Activated naive CD4-positive, alpha-beta T cell treated with anti-CD3 and anti-CD28 coated beads, Interleukin-2, amount 50 U/mL, for 24 hours (primary cell): ENCODE results near the gene TTC38.
A peak's percentile ranks its signal among the peaks of the same experiment; 100 is the strongest.
"Not testable (repeated sequence)": the region's sequence is repeated elsewhere in the genome, so short reads cannot be mapped to it uniquely, and the experiment has no call there.

ENCODE experiments used
- H3K27ac Mint-ChIP-seq: one replicate; pipeline ENCODE4 v1.8.0; 2021; ENCODE audit warnings: mild to moderate bottlenecking, mixed read lengths
- H3K27me3 Mint-ChIP-seq: one replicate; pipeline ENCODE4 v1.8.0; 2021; ENCODE audit warnings: mixed read lengths
- H3K36me3 Mint-ChIP-seq: one replicate; pipeline ENCODE4 v1.8.0; 2021; ENCODE audit warnings: mixed read lengths
- H3K4me1 Mint-ChIP-seq: one replicate; pipeline ENCODE4 v1.8.0; 2021; ENCODE audit warnings: mixed read lengths
- H3K4me3 Mint-ChIP-seq: one replicate; pipeline ENCODE4 v1.8.0; 2021; ENCODE audit warnings: mild to moderate bottlenecking, mixed read lengths
- H3K9me3 Mint-ChIP-seq: one replicate; pipeline ENCODE4 v1.8.0; 2021; ENCODE audit warnings: mixed read lengths

Gene TTC38

DNA sequence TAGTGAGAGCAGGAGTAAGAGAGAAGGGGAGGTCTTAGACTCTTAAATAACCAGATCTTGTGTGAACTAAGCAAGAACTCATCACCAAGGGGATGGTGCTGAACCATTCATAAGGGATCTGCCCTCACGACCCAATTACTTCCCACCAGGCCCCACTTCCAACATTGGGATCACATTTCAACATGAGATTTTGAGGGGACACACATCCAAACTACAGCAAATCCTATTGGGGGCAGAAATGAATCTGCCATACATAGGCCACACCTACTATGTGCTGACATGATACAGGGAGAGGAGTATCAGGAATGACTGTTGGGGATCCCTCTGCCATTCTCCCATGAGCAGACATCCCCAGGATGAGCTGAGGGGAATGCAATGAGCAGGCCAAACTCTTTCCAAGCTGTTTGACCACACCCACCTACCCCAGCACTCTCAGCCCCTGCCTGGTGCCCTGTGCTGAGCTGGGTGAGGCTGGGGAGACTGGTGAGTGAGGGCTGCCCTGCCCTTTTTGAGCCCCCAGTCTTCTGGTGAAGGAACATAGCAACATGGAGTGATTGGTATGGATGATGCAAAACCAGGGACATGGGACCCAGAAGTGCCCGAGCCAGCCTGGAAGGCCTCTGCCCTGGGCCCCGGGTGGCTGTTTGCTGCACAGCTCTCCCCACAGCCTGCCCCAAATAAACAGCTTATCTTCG lies 27.6 kb downstream of the TTC38 start:
- peaks cover 2% of the 10 kb centered on the region for H3K36me3 Mint-ChIP-seq
- peaks cover 2% of the 10 kb centered on the region for H3K27me3 Mint-ChIP-seq
- H3K4me3 Mint-ChIP-seq, result peak overlapping the region; percentile 91
- H3K27ac Mint-ChIP-seq, result peak overlapping the region; percentile 75
- H3K9me3 Mint-ChIP-seq, result peaks cover 5% of the 10 kb centered on the region
- peaks cover 15% of the 10 kb centered on the region for H3K4me1 Mint-ChIP-seq

DNA sequence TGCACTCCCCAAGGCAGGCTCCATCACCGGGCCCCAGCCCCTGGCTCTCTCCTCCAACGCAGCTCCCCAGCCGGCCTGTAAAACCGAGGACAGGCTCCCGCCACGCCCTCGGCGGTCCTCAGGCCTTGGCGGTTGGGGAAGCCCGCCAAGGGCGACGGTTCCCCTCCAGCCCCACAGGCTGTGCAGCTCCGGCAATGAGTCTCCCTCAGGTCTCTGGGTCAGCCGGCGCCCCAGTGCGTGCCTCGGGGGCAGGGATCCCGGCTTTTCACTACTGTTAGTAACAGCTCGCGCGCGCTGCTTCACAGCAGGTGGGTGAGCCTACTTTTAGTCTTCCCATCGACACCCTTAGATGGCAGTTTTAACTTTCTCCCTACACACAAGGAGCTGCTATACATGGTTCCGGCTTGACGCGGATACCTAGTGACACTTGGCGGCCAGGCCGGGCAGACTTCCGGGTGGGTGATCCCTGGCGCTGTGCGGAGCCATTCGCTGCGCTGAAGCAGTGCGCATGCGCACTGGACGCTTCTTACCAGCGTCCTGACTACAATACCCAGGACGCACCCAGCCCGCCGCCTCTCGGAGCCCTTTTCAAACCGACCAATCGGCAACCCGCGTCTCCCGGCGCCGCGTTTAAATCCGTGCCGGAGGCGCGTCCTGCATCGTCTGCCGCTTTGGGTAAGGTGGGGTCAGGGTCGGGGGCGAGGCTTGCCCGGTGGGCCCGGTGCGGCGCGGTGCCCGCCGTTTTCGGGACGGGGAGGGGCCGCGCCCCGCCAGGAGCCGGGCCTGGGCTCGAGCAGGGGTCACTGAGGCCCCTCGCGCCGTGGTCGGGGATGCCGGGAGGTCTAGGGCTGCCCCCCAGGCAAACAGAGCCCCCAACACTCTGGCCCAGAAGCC lies 28.7 kb downstream of the TTC38 start, which contains the start of gene GTSE1:
GTSE1 (plus strand) TSS at position 614 of the 894 bp plus-strand sequence. CDS start 531 bp downstream, outside the sequence.
- H3K9me3 Mint-ChIP-seq, result peaks cover 5% of the 10 kb centered on the region
- peaks cover 2% of the 10 kb centered on the region for H3K36me3 Mint-ChIP-seq
- peak within 1 kb of the TSS; percentile 91 for H3K4me3 Mint-ChIP-seq
- peak within 1 kb of the TSS; percentile 99 for H3K27ac Mint-ChIP-seq
- H3K4me1 Mint-ChIP-seq, result peaks cover 15% of the 10 kb centered on the region
- peaks cover 2% of the 10 kb centered on the region for H3K27me3 Mint-ChIP-seq

DNA sequence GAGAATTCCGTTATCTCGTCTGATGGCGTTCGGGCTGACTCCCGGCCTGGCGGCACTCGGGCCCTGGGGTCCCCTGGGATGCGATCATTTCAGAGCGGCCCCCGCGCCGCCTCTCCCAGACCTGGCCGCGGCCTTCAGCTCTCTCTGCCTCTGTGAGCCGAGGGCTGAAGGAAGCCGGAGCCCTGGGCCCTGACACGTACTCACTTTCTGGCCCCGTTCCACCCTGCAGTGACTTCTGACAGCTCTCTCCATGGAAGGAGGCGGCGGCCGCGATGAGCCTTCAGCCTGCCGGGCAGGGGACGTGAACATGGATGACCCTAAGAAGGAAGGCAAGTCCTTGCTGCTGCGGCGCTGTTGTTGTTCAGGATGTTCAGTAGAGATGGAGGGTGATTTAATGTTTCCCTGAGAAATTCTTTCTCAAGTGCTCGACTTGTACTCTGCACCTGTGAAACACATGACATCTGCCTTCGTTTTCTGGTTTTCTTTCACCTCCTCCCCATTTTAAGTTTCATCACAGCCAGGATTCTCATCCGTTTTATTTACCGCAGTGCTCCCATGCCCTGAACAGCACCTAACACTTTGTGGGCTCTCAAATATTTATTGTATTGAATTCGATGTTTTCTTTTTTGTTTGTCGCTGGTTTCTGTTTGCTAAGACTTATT lies 29.5 kb downstream of the TTC38 start:
- H3K9me3 Mint-ChIP-seq, result peaks cover 3% of the 10 kb centered on the region
- peaks cover 2% of the 10 kb centered on the region for H3K27me3 Mint-ChIP-seq
- H3K27ac Mint-ChIP-seq, result no peak overlapping the region
- no peaks in the 10 kb centered on the region for H3K36me3 Mint-ChIP-seq
- peaks cover 15% of the 10 kb centered on the region for H3K4me1 Mint-ChIP-seq
- H3K4me3 Mint-ChIP-seq, result peak overlapping the region; percentile 83

DNA sequence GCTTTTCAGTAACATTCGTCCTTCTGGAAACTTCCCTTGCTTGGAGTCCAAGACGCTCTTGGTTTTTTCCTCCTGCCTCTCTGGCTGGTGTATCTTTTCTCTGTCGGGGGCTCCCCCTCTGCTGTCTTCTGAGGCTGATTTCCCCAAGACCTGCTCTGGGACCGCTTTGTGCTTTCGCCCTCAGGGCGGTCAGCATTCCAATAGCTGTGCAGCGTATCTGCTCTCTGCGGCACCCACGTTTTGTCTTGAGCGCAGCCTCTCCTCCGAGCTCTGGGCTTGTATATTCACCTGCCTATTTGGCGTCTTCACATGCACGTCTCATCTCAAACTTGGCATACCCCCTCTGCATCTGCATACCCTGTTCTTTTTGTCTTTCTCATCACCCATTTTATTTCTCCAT lies 31.3 kb downstream of the TTC38 start:
- no peaks in the 10 kb centered on the region for H3K36me3 Mint-ChIP-seq
- no peak overlapping the region for H3K4me3 Mint-ChIP-seq
- peaks cover 15% of the 10 kb centered on the region for H3K4me1 Mint-ChIP-seq
- peak overlapping the region; percentile 0 for H3K27ac Mint-ChIP-seq
- no peaks in the 10 kb centered on the region for H3K9me3 Mint-ChIP-seq
- peaks cover 2% of the 10 kb centered on the region for H3K27me3 Mint-ChIP-seq

DNA sequence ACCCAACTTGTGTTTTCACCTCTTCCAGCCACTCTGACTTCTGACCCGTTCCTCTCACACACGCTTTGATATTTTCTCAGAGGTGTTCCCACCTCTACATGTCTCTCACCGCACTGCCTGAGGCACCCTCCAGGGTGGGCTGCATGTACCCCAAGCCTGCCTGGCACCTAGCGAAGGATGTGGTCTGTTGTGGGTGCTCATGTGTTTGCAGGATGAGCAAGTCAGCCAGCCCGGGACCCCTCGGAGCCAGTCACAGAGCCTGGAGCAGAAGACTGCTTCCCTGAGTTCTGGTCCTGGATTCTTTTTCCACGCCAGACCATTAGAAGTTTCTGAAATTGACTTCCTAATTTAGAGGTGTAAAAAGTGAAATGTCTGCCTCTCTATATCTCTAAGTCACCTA lies 32.7 kb downstream of the TTC38 start:
- Mint-ChIP-seq H3K4me1 (peaks cover 15% of the 10 kb centered on the region), H3K9me3 (no peaks in the 10 kb centered on the region), H3K27ac (no peak overlapping the region), H3K27me3 (peaks cover 2% of the 10 kb centered on the region), H3K36me3 (no peaks in the 10 kb centered on the region), H3K4me3 (no peak overlapping the region)

DNA sequence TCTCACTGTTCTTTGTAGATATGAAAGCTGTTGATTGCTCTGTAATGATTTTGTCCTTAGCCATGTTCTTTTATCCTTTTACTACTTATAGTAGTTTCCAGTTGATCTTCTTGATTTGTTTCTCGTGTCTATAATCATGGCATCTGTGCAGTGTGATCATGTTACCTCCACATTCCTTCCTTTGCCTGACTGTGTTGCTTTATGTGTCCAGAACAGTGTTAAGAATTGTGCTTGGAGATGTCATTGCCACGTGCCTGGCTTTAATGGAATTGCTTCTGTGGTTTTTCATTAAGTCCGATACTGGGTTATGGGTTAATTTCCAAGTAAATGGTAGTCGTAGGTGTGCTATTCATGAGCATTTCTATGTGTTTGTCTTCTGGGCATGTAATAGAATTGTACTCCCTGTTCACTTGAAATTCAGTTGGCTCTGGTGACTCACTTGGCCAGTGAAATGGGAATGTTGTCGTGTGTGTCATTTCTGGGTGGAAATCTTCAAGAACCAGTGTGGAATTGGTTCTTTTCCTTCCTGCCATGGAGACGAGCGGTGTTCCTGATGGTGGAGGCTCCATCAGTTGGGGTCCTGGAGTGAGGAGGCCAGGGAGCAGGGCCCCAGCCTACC lies 35.6 kb downstream of the TTC38 start:
- no peaks in the 10 kb centered on the region for H3K36me3 Mint-ChIP-seq
- no peak overlapping the region for H3K4me3 Mint-ChIP-seq
- peaks cover 2% of the 10 kb centered on the region for H3K27me3 Mint-ChIP-seq
- no peaks in the 10 kb centered on the region for H3K4me1 Mint-ChIP-seq
- no peak overlapping the region for H3K27ac Mint-ChIP-seq
- H3K9me3 Mint-ChIP-seq, result no peaks in the 10 kb centered on the region

DNA sequence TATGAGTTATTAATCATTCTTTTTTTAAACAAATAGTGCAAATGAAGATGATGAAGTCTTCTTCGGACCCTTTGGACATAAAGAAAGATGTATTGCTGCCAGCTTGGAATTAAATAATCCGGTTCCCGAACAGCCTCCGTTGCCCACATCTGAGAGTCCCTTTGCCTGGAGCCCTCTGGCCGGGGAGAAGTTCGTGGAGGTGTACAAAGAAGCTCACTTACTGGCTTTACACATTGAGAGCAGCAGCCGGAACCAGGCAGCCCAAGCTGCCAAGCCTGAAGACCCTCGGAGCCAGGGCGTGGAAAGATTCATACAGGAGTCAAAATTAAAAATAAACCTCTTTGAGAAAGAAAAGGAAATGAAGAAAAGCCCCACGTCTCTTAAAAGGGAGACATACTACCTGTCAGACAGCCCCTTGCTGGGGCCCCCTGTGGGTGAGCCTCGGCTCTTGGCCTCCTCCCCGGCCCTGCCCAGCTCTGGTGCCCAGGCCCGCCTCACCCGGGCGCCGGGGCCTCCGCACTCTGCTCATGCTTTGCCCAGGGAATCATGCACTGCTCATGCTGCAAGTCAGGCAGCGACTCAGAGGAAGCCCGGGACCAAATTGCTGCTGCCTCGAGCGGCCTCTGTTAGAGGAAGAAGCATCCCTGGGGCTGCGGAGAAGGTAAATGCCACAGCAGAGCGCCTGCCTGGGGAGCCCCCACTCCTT lies 40.6 kb downstream of the TTC38 start:
- Mint-ChIP-seq H3K27ac (no peak overlapping the region), H3K4me1 (no peaks in the 10 kb centered on the region), H3K9me3 (no peaks in the 10 kb centered on the region), H3K27me3 (no peaks in the 10 kb centered on the region), H3K4me3 (no peak overlapping the region), H3K36me3 (no peaks in the 10 kb centered on the region)

DNA sequence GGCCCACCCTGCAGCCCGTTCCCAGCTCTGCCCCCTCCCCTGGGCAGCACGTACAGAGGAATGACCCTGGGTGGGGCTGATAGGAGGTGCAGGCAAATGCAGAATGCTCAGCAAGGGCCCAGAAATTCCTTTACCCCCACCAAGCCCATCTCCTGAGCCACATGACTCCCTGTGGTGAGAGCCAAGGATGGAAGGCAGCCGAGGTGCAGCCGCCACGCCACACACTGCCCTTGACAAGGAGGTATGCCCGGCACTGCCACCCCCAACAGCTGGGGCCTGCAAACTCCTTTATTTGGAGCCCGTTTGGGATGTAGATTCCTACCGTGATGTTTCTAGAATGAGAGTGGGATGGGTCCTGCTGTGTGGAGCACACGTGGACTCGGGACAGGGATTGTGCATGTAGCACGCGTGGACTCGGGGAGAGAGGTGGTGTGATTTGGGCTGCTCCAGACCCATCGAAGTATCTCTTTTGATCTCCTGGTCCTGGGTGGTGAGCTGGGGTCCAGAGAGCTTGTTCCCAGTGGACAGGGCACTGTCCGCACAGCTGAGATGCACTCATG lies 41.8 kb downstream of the TTC38 start:
- no peaks in the 10 kb centered on the region for H3K4me1 Mint-ChIP-seq
- no peaks in the 10 kb centered on the region for H3K36me3 Mint-ChIP-seq
- no peak overlapping the region for H3K4me3 Mint-ChIP-seq
- H3K27me3 Mint-ChIP-seq, result no peaks in the 10 kb centered on the region
- no peak overlapping the region for H3K27ac Mint-ChIP-seq
- no peaks in the 10 kb centered on the region for H3K9me3 Mint-ChIP-seq

DNA sequence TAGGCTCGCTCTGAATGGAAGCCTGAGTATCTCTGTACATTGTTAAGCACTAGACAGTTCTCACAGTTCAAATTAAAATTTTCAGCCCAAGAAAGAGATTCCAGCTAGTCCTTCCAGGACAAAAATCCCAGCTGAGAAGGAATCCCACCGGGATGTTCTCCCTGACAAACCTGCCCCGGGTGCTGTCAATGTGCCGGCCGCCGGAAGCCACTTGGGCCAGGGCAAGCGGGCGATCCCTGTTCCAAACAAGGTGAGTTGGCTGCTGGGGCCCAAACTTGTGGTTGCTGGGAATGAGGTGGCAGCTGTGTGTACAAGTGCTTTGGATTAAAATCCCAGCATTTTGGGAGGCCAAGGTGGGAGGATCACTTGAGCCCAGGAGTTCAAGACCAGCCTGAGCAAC lies 44.2 kb downstream of the TTC38 start:
- Mint-ChIP-seq H3K9me3 (no peaks in the 10 kb centered on the region), H3K27ac (no peak overlapping the region), H3K27me3 (no peaks in the 10 kb centered on the region), H3K36me3 (no peaks in the 10 kb centered on the region), H3K4me3 (no peak overlapping the region), H3K4me1 (no peaks in the 10 kb centered on the region)

DNA sequence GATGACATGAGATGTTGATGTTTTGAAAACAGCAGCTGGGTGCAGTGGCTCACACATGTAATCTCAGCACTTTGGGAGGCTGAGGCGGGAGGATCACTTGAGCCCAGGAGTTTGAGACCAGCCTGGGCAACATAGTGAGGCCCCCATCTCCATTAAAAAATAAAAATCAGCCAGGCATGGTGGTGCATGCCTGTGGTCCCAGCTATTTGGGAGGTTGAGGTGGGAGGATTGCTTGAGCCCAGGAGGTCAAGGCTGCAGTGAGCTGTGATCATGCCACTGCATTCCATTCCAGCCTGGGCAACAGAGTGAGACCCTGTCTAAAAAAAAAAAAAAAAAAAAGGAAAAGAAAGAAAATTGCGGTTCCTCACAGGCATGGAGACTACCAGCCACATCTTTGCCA lies 45.0 kb downstream of the TTC38 start:
- not testable (repeated sequence) for H3K4me1 Mint-ChIP-seq, H3K4me3 Mint-ChIP-seq, H3K27me3 Mint-ChIP-seq, H3K27ac Mint-ChIP-seq, H3K36me3 Mint-ChIP-seq, H3K9me3 Mint-ChIP-seq

DNA sequence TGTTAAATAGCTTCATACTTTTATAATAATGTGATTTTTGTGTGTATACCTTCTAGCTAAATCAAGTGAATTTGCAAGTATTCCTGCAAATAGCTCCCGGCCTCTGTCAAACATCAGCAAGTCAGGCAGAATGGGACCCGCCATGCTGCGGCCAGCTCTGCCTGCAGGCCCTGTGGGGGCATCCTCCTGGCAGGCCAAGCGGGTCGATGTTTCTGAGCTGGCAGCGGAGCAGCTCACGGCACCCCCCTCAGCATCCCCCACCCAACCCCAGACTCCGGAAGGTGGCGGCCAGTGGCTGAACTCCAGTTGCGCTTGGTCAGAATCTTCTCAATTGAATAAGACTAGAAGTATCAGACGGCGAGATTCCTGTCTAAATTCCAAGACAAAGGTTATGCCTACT lies 48.2 kb downstream of the TTC38 start:
- no peak overlapping the region for H3K27ac Mint-ChIP-seq
- no peak overlapping the region for H3K4me3 Mint-ChIP-seq
- H3K27me3 Mint-ChIP-seq, result no peaks in the 10 kb centered on the region
- no peaks in the 10 kb centered on the region for H3K36me3 Mint-ChIP-seq
- H3K9me3 Mint-ChIP-seq, result no peaks in the 10 kb centered on the region
- H3K4me1 Mint-ChIP-seq, result no peaks in the 10 kb centered on the region

DNA sequence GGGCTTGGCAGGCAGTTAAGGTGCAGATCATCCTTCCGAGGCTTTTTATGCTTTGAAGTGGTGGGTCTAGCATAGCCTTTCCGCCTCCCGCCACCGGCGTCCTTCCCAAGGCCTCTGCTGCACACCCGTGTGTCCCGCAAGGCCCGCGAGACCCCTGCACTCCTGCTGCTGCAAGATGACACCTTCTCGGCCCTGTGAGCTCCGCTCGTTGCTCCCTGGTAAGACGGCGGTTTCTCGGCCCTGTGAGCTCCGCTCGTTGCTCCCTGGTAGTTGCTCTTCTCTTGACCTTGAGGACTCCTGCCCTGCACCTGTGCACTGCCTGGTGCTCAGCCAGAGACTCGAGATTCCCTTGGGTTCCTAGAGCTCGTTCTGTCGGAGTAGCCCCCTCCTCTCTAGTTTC lies 49.8 kb downstream of the TTC38 start:
- Mint-ChIP-seq H3K4me3 (no peak overlapping the region), H3K27ac (no peak overlapping the region), H3K27me3 (no peaks in the 10 kb centered on the region), H3K36me3 (no peaks in the 10 kb centered on the region), H3K4me1 (no peaks in the 10 kb centered on the region), H3K9me3 (no peaks in the 10 kb centered on the region)

DNA sequence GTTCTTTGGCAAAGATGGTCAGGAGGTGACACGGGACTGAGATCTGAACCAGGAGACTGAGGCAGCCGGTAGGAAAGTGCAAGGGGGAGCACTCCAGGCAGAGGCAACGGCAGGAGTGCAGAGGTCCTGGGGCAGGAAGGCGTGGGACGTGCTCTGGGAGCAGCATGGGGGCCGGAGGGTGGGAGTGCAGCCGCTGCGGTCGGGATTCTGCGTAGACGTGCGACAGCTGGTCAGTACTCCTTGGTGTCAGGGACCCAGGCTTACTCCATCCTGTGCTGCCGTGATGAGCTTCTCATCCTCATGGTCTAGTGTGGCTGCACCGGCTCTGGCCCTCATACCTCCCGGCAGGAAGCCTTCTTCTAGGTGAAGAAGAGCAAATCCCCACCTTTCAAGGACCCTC lies 50.8 kb downstream of the TTC38 start:
- no peak overlapping the region for H3K4me3 Mint-ChIP-seq
- H3K27me3 Mint-ChIP-seq, result no peaks in the 10 kb centered on the region
- no peak overlapping the region for H3K27ac Mint-ChIP-seq
- H3K4me1 Mint-ChIP-seq, result no peaks in the 10 kb centered on the region
- no peaks in the 10 kb centered on the region for H3K36me3 Mint-ChIP-seq
- H3K9me3 Mint-ChIP-seq, result no peaks in the 10 kb centered on the region

DNA sequence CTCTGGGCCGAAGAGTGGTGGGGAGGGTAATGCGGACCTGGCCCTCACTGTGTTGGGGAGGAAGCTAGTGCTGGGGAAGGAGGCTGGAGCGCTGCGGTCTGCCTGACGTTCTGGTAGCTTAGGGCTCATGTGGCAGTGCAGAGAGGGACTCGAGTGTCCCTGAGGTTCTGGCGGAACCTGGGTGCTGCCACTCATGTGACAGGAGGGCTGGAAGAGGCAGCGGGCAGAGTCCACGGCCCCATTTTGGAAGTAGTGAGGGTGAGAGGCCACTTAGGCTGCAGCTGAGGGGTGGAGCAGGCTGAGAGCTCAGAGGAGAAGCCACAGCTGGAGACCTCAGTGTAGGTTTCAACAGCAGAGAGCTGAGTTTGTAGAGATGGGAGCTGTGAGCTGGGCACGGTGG lies 51.5 kb downstream of the TTC38 start:
- Mint-ChIP-seq H3K27ac (no peak overlapping the region), H3K4me3 (no peak overlapping the region), H3K36me3 (no peaks in the 10 kb centered on the region), H3K9me3 (no peaks in the 10 kb centered on the region), H3K27me3 (no peaks in the 10 kb centered on the region), H3K4me1 (no peaks in the 10 kb centered on the region)

DNA sequence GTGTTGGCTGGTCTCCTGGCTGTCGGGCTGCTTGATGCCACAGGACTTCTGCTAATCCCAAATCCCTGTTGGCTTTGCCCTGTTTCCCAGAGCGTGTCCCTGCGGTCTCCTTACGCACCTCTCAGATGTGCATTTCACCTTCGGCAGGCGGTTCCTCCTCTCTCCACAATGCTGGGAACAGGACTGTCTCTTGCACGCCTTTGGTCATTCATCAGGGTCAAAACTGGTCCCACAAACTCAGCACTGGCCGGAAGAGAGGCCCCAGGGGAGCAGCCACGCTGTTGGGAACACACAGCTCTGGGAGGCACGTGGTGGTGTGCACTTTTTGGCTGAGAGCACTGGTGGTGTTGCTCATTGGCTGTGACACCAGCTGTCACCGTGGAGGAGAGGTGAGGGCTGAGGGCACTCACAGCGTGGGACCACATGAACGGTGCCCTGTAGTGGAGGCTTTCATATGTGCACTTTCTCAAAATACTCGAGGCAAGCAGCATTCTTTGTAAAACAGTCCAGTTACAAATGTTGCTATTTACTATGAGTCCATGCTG lies 52.4 kb downstream of the TTC38 start:
- H3K4me1 Mint-ChIP-seq, result no peaks in the 10 kb centered on the region
- H3K9me3 Mint-ChIP-seq, result no peaks in the 10 kb centered on the region
- H3K36me3 Mint-ChIP-seq, result no peaks in the 10 kb centered on the region
- no peak overlapping the region for H3K27ac Mint-ChIP-seq
- no peak overlapping the region for H3K4me3 Mint-ChIP-seq
- H3K27me3 Mint-ChIP-seq, result no peaks in the 10 kb centered on the region
